ENCODE results near the gene GRHL1. TPM values are rescaled to one million over a fixed set of nuclear protein-coding genes. Genes with fewer than 3 reads are reported as not detected.

Gene GRHL1
- total RNA-seq, 2 donors from 2014 or later: 0.41 to 9.5 TPM

GRCh38 chr2:9952286-9952737 lies 819 bp downstream of the GRHL1 start:
- Histone ChIP-seq H3K4me3 (peak overlapping the region; percentile 77), H3K36me3 (no peaks in the 10 kb centered on the region), H3K27ac (no peak overlapping the region), H3K9me3 (no peaks in the 10 kb centered on the region), H3K27me3 (replicated peaks; ENCODE audit: insufficient read depth) (peaks cover 5% of the 10 kb centered on the region), H3K4me1 (ENCODE audit: control insufficient read depth in 1 of 2, low read depth in 2 of 2) (peaks cover 4 to 8% of the 10 kb centered on the region in 2 donors)
- ATAC-seq (ENCODE audit: insufficient number of reproducible peaks, low FRiP score, low read depth) (no peak), DNase-seq (ENCODE audit: low spot score) (no peak)
- no peak for TF ChIP-seq CTCF (IDR thresholded peaks at IDR 0.05)

GRCh38 chr2:9952856-9953503 lies 1.5 kb downstream of the GRHL1 start:
- no peaks in the 10 kb centered on the region for H3K9me3 ChIP-seq
- ATAC-seq (ENCODE audit: insufficient number of reproducible peaks, low FRiP score, low read depth): no peak
- no peak for TF ChIP-seq CTCF (IDR thresholded peaks at IDR 0.05)
- peaks cover 4 to 8% of the 10 kb centered on the region in 2 donors for H3K4me1 ChIP-seq (ENCODE audit: control insufficient read depth in 1 of 2, low read depth in 2 of 2)
- peaks cover 5% of the 10 kb centered on the region for H3K27me3 ChIP-seq (replicated peaks; ENCODE audit: insufficient read depth)
- H3K27ac ChIP-seq: no peak overlapping the region
- no peaks in the 10 kb centered on the region for H3K36me3 ChIP-seq
- H3K4me3 ChIP-seq: no peak overlapping the region
- DNase-seq (ENCODE audit: low spot score): no peak

- Histone ChIP-seq H3K4me3 (no peak overlapping the region), H3K4me1 (ENCODE audit: control insufficient read depth in 1 of 2, low read depth in 2 of 2) (peaks cover 4 to 8% of the 10 kb centered on the region in 2 donors)
Measured at GRCh38 chr2:9954136-9954535, 2.6 kb downstream of the GRHL1 start.

GRCh38 chr2:9958057-9958456 lies 6.6 kb downstream of the GRHL1 start:
- DNase-seq (ENCODE audit: low spot score) (no peak), ATAC-seq (ENCODE audit: insufficient number of reproducible peaks, low FRiP score, low read depth) (no peak)
- H3K4me3 ChIP-seq: no peak overlapping the region
- no peaks in the 10 kb centered on the region for H3K9me3 ChIP-seq
- H3K27ac ChIP-seq: no peak overlapping the region
- no peaks in the 10 kb centered on the region for H3K4me1 ChIP-seq (ENCODE audit: control insufficient read depth in 1 of 2, low read depth in 2 of 2)
- H3K36me3 ChIP-seq: no peaks in the 10 kb centered on the region
- TF ChIP-seq CTCF (IDR thresholded peaks at IDR 0.05): no peak
- no peaks in the 10 kb centered on the region for H3K27me3 ChIP-seq (replicated peaks; ENCODE audit: insufficient read depth)

More at GRCh38 chr2:9954136-9954535, 2.6 kb downstream of the GRHL1 start:
- no peak for TF ChIP-seq CTCF (IDR thresholded peaks at IDR 0.05)
- H3K27me3 ChIP-seq (replicated peaks; ENCODE audit: insufficient read depth): peaks cover 5% of the 10 kb centered on the region
- DNase-seq (ENCODE audit: low spot score) (no peak), ATAC-seq (ENCODE audit: insufficient number of reproducible peaks, low FRiP score, low read depth) (no peak)
- no peaks in the 10 kb centered on the region for H3K9me3 ChIP-seq
- H3K27ac ChIP-seq: no peak overlapping the region
- no peaks in the 10 kb centered on the region for H3K36me3 ChIP-seq

GRCh38 chr2:9959262-9959661 lies 7.8 kb downstream of the GRHL1 start:
- Histone ChIP-seq H3K27ac (no peak overlapping the region), H3K9me3 (no peaks in the 10 kb centered on the region), H3K36me3 (no peaks in the 10 kb centered on the region), H3K4me1 (ENCODE audit: control insufficient read depth in 1 of 2, low read depth in 2 of 2) (no peaks in the 10 kb centered on the region), H3K27me3 (replicated peaks; ENCODE audit: insufficient read depth) (no peaks in the 10 kb centered on the region), H3K4me3 (no peak overlapping the region)
- ATAC-seq (ENCODE audit: insufficient number of reproducible peaks, low FRiP score, low read depth) (no peak), DNase-seq (ENCODE audit: low spot score) (no peak)
- no peak for TF ChIP-seq CTCF (IDR thresholded peaks at IDR 0.05)

All from thoracic aorta (tissue), 2 donors.